Breast epithelium (tissue), 4 donors: Measurements from ENCODE around the gene UGT1A9. TPM values are rescaled to one million over a fixed set of nuclear protein-coding genes. Genes with fewer than 3 reads are reported as not detected.

Experiments
- DNase-seq, 2 donors: peaks; one replicate each; pipeline ENCODE4 v3.0.0-alpha.2; 2019; ENCODE audit warnings: low spot score in 2 of 2
- H3K27ac ChIP-seq, 2 donors: fragments of 200-600 bp; sonication (generic) in 1 of 2; one replicate each; pipeline ENCODE4 v1.5.1; 2016 to 2019; ENCODE audit warnings: mild to moderate bottlenecking in 1 of 2
- H3K27me3 ChIP-seq, 2 donors: fragments of 200-600 bp; sonication (generic) in 1 of 2; one replicate each; pipeline versions ENCODE4 v1.5.1 to v1.6.0; 2017 to 2019; ENCODE audit warnings: control low read depth in 1 of 2, mild to moderate bottlenecking in 1 of 2
- H3K36me3 ChIP-seq: fragments of 200-600 bp; one replicate; pipeline ENCODE4 v1.5.1; 2019
- H3K4me1 ChIP-seq, 2 donors: fragments of 200-600 bp; sonication (generic); one replicate each; pipeline ENCODE4 v1.5.1; 2016 to 2019; ENCODE audit warnings: control low read depth in 1 of 2
- H3K4me3 ChIP-seq, 3 donors: fragments of 200-600 bp; sonication (generic); 1 replicate in 2 of 3; 2 replicates in 1 of 3; pipeline ENCODE4 v1.5.1; 2016 to 2019; ENCODE audit warnings: mild to moderate bottlenecking in 3 of 3, moderate library complexity in 2 of 3
- H3K9me3 ChIP-seq, 2 donors: fragments of 200-600 bp; sonication (generic) in 1 of 2; one replicate each; pipeline ENCODE4 v1.5.1; 2016 to 2019; ENCODE audit warnings: control low read depth in 1 of 2
- POLR2A ChIP-seq: fragments of 450-650 bp; IDR thresholded peaks from one replicate; pipeline ENCODE4 v1.6.1; 2016; ENCODE audit warnings: antibody characterized with exemption, mild to moderate bottlenecking, moderate library complexity
- POLR2AphosphoS5 ChIP-seq, 3 donors: sonication (generic); formaldehyde crosslinking; IDR thresholded peaks; one replicate each; pipeline ENCODE4 v1.6.1; 2017; ENCODE audit warnings: antibody characterized with exemption in 3 of 3
- intact Hi-C: fragments of 100-400 bp; cut with DNase I; formaldehyde crosslinking; loops from one replicate; pipeline ENCODE4 v1.15.1; 2023; ENCODE audit warnings: low total_unique reads
- total RNA-seq, 3 donors: library from RNA; depleted of rRNA; stranded (reverse); fragments of >200 nt; gene quantifications; one replicate each; pipeline ENCODE4 v1.1.0, GENCODE V29; 2016
- TF ChIP-seq, protein P1 (sequence below), 3 donors: fragments of 450-650 bp; IDR thresholded peaks; one replicate each; pipeline ENCODE4 v1.5.1; 2016 to 2017; ENCODE audit warnings: antibody characterized with exemption in 3 of 3, mild to moderate bottlenecking in 3 of 3, moderate library complexity in 3 of 3

UGT1A9 gene
- total RNA-seq, 3 donors from 2014 or later = not detected

DNA sequence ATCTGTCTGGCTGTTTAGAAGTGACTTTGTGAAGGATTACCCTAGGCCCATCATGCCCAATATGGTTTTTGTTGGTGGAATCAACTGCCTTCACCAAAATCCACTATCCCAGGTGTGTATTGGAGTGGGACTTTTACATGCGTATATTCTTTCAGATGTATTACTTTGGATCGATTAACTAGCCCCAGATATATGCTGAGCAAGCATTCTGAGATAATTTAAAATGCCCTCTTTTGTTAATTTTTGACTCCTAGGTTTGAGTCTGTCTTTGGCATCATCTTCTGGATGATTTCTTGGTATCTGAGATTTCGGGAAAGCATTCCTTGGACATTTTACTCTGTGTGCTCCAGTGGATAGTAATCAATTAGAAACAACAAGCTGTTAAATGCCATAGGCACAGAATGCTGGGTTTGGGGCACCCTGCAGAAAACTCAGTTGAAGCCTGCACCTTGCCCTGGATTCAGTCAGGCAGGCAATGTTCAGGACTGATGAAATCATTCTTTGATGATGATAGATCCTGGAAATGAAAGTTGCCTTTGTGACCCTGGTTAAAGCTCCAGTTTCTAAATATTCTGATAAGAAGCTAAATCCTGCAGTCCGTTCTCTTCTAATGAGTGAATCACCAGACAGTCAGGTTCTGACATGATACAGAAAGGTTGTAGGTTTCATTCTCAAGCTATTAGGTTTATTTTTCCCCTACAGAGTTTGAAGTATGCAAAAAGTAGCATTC, 89.5 kb downstream of the UGT1A9 start:
- intact Hi-C loops = no loop called here
- no peaks in the 10 kb centered on the region for H3K9me3 ChIP-seq
- no peaks in the 10 kb centered on the region for H3K27me3 ChIP-seq
- no peaks in the 10 kb centered on the region for H3K36me3 ChIP-seq
- TF ChIP-seq, protein P1, sequence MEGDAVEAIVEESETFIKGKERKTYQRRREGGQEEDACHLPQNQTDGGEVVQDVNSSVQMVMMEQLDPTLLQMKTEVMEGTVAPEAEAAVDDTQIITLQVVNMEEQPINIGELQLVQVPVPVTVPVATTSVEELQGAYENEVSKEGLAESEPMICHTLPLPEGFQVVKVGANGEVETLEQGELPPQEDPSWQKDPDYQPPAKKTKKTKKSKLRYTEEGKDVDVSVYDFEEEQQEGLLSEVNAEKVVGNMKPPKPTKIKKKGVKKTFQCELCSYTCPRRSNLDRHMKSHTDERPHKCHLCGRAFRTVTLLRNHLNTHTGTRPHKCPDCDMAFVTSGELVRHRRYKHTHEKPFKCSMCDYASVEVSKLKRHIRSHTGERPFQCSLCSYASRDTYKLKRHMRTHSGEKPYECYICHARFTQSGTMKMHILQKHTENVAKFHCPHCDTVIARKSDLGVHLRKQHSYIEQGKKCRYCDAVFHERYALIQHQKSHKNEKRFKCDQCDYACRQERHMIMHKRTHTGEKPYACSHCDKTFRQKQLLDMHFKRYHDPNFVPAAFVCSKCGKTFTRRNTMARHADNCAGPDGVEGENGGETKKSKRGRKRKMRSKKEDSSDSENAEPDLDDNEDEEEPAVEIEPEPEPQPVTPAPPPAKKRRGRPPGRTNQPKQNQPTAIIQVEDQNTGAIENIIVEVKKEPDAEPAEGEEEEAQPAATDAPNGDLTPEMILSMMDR (IDR thresholded peaks at IDR 0.05) = no peak
- TF ChIP-seq POLR2A (no peak), POLR2AphosphoS5 (IDR thresholded peaks at IDR 0.05) (no peak)
- H3K4me3 ChIP-seq = no peak overlapping the region
- no peaks in the 10 kb centered on the region for H3K4me1 ChIP-seq
- no peak overlapping the region for H3K27ac ChIP-seq
- no peak for DNase-seq

DNA sequence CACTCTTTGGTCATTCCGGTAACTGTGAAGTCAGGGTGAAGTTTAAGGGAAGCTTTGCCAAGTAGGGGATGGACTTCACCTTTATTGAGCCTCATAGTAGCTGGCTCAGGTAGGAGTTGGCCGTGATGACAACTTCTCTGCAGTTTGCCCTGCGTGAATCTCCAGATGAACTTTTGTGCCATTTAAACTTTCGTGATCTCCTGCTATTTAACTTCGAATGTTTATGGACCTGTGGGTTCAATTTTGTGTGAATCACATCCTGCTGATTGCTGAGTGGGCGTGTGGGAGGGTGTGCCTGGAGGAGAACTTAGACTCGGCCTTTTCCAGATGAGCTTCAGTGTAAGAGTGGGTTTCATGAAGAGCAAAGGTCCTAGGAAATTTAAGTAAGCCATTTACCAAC, 92.6 kb downstream of the UGT1A9 start:
- intact Hi-C loops = no loop called here
- no peaks in the 10 kb centered on the region for H3K27me3 ChIP-seq
- TF ChIP-seq POLR2A (no peak), POLR2AphosphoS5 (IDR thresholded peaks at IDR 0.05) (no peak)
- TF ChIP-seq, protein P1 (IDR thresholded peaks at IDR 0.05) = no peak
- no peak for DNase-seq
- H3K4me3 ChIP-seq = no peak overlapping the region
- H3K27ac ChIP-seq = no peak overlapping the region
- H3K36me3 ChIP-seq = no peaks in the 10 kb centered on the region
- H3K9me3 ChIP-seq = no peaks in the 10 kb centered on the region
- H3K4me1 ChIP-seq = no peaks in the 10 kb centered on the region

DNA sequence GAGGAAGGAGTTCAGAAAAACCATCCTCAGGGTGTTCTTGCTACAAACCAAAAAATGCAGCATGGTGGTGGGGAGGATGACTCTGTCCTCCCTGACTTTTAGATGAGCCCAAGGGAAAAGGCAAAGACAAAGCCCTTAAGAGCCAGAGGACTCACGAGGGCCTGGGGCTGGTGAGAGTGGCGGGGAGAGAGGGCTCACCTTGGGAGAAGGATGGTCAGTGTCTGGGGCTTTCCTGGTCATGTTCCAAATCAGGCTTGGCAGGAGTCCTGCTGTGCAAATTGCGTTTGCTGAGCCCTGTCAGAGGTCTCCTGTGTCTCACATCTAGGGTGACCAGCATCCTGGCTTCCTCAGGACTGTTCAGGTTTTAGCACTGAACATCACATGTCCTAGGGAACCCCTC, 93.1 kb downstream of the UGT1A9 start:
- intact Hi-C loops = no loop called here
- Histone ChIP-seq H3K9me3 (no peaks in the 10 kb centered on the region), H3K4me1 (no peaks in the 10 kb centered on the region), H3K4me3 (no peak overlapping the region), H3K36me3 (no peaks in the 10 kb centered on the region), H3K27ac (no peak overlapping the region), H3K27me3 (no peaks in the 10 kb centered on the region)
- DNase-seq = no peak
- TF ChIP-seq POLR2A (no peak), POLR2AphosphoS5 (IDR thresholded peaks at IDR 0.05) (no peak)
- TF ChIP-seq, protein P1 (IDR thresholded peaks at IDR 0.05) = no peak

DNA sequence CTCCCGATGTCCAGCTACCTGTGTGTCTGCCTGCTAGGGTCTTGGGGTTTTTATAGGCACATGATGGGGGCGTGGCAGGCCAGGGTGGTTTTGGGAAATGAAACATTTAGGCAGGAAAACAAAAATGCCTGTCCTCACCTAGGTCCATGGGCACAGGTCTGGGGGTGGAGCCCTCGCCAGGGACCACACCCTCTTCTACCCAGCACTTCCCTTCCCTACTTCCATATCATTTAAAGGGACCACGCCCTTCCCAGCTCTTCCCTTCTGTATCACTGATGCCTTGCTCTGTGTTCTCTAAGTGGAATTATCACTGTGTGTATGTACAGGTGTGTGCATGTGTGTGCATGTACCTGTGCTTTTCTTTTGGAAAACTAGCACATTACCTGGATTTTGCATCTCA, 94.7 kb downstream of the UGT1A9 start:
- DNase-seq = no peak
- Histone ChIP-seq H3K9me3 (no peaks in the 10 kb centered on the region), H3K4me1 (no peaks in the 10 kb centered on the region), H3K36me3 (no peaks in the 10 kb centered on the region), H3K4me3 (no peak overlapping the region), H3K27me3 (no peaks in the 10 kb centered on the region), H3K27ac (no peak overlapping the region)
- TF ChIP-seq, protein P1 (IDR thresholded peaks at IDR 0.05) = no peak
- TF ChIP-seq POLR2A (no peak), POLR2AphosphoS5 (IDR thresholded peaks at IDR 0.05) (no peak)
- intact Hi-C loops = no loop called here

DNA sequence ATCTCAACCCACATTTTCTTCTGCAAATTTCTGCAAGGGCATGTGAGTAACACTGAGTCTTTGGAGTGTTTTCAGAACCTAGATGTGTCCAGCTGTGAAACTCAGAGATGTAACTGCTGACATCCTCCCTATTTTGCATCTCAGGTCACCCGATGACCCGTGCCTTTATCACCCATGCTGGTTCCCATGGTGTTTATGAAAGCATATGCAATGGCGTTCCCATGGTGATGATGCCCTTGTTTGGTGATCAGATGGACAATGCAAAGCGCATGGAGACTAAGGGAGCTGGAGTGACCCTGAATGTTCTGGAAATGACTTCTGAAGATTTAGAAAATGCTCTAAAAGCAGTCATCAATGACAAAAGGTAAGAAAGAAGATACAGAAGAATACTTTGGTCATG, 96.4 kb downstream of the UGT1A9 start:
- H3K4me3 ChIP-seq = no peak overlapping the region
- TF ChIP-seq POLR2A = no peak
- TF ChIP-seq, protein P1 (IDR thresholded peaks at IDR 0.05) = no peak
- no peak for TF ChIP-seq POLR2AphosphoS5 (IDR thresholded peaks at IDR 0.05)
- no peaks in the 10 kb centered on the region for H3K27me3 ChIP-seq
- no peaks in the 10 kb centered on the region for H3K9me3 ChIP-seq
- intact Hi-C loops = no loop called here
- H3K36me3 ChIP-seq = no peaks in the 10 kb centered on the region
- H3K4me1 ChIP-seq = no peaks in the 10 kb centered on the region
- no peak for DNase-seq
- H3K27ac ChIP-seq = no peak overlapping the region
